IMR-90 (cell line): Measurements from ENCODE around the gene PMM2. TPM values are rescaled to one million over a fixed set of nuclear protein-coding genes. Genes with fewer than 3 reads are reported as not detected.

Experiments
- ATAC-seq: fragments of 200-7000 bp; cut with Tn5 transposase; 2 replicates; pipeline ENCODE4 v1.9.1; 2020; ENCODE audit warnings: low read depth, mild to moderate bottlenecking, moderate library complexity
- BruUV-seq: library from RNA; stranded (reverse); fragments of 400-500 nt; replicated peaks from 2 replicates; lab custom pipeline; 2021; lab: Mats Ljungman, UMichigan
- CTCF ChIA-PET: fragments of 300-600 bp; formaldehyde crosslinking; extraction: SDS; loops from one replicate; lab custom pipeline; 2021; ENCODE audit warnings: antibody characterized with exemption; lab: Yijun Ruan, JAX
- POLR2A ChIA-PET: fragments of 300-600 bp; sonication (Branson Sonifier 250); formaldehyde crosslinking; loops from one replicate; lab custom pipeline; 2022; ENCODE audit warnings: antibody characterized with exemption; ENCODE audit not compliant: unreplicated experiment; lab: Charles Lee
- DNase-seq: peaks from one replicate; pipeline ENCODE4 v3.0.0; 2013
- H2AFZ ChIP-seq: replicated peaks from 2 replicates; pipeline ENCODE3; 2013; ENCODE audit warnings: low read length, mild to moderate bottlenecking; ENCODE audit not compliant: poor library complexity
- H2AK5ac ChIP-seq: 2 replicates; pipeline ENCODE4 v1.6.1; 2013; ENCODE audit warnings: low read depth, low read length, inconsistent platforms
- H2AK9ac ChIP-seq: replicated peaks from 2 replicates; pipeline ENCODE3; 2013; ENCODE audit warnings: mild to moderate bottlenecking, low read depth, low read length, moderate library complexity; ENCODE audit not compliant: poor library complexity
- H2BK120ac ChIP-seq: 2 replicates; pipeline ENCODE4 v1.6.1; 2013; ENCODE audit warnings: low read depth, low read length, inconsistent platforms
- H2BK15ac ChIP-seq: 3 replicates; pipeline ENCODE4 v1.6.1; 2013; ENCODE audit warnings: low read depth, low read length, inconsistent platforms
- H2BK20ac ChIP-seq: 2 replicates; pipeline ENCODE4 v1.6.1; 2013; ENCODE audit warnings: low read depth, mild to moderate bottlenecking, inconsistent platforms, low read length, moderate library complexity
- H2BK5ac ChIP-seq: 2 replicates; pipeline ENCODE4 v1.6.1; 2013; ENCODE audit warnings: mild to moderate bottlenecking, low read depth, low read length, inconsistent platforms; ENCODE audit not compliant: poor library complexity, severe bottlenecking
- H3K14ac ChIP-seq: replicated peaks from 2 replicates; pipeline ENCODE4 v1.6.1; 2013; ENCODE audit warnings: low read depth, low read length, inconsistent platforms
- H3K18ac ChIP-seq: 2 replicates; pipeline ENCODE4 v1.6.1; 2013; ENCODE audit warnings: low read depth, low read length, control low read depth
- H3K23ac ChIP-seq: 2 replicates; pipeline ENCODE4 v1.6.1; 2013; ENCODE audit warnings: low read depth, low read length, inconsistent platforms
- H3K27ac ChIP-seq: 2 replicates; pipeline ENCODE4 v1.5.1; 2013; ENCODE audit warnings: mild to moderate bottlenecking, control low read depth, low read length; ENCODE audit not compliant: insufficient read depth
- H3K27me3 ChIP-seq: 2 replicates; pipeline ENCODE4 v1.6.1; 2013; ENCODE audit warnings: low read length; ENCODE audit not compliant: control insufficient read depth, insufficient read depth
- H3K36me3 ChIP-seq: 2 replicates; pipeline ENCODE4 v1.6.1; 2013; ENCODE audit warnings: low read length, mixed read lengths; ENCODE audit not compliant: control insufficient read depth, insufficient read depth
- H3K4ac ChIP-seq: 2 replicates; pipeline ENCODE4 v1.6.1; 2013; ENCODE audit warnings: low read depth, low read length, inconsistent platforms
- H3K4me1 ChIP-seq: 2 replicates; pipeline ENCODE4 v1.6.1; 2013; ENCODE audit warnings: low read length, mixed read lengths; ENCODE audit not compliant: control insufficient read depth, insufficient read depth
- H3K4me2 ChIP-seq: 2 replicates; pipeline ENCODE4 v1.6.1; 2013; ENCODE audit warnings: low read depth, mild to moderate bottlenecking, control low read depth, low read length, moderate library complexity
- H3K4me3 ChIP-seq: 2 replicates; pipeline ENCODE4 v1.5.1; 2013; ENCODE audit warnings: low read depth, mild to moderate bottlenecking, control low read depth, low read length, moderate library complexity; ENCODE audit not compliant: insufficient read depth
- H3K56ac ChIP-seq: 2 replicates; pipeline ENCODE4 v1.6.1; 2013; ENCODE audit warnings: low read length, inconsistent platforms; ENCODE audit not compliant: insufficient read depth; ENCODE audit errors: extremely low read depth
- H3K79me1 ChIP-seq, 2 experiments: 2 replicates each; pipeline ENCODE4 v1.6.1; 2013; ENCODE audit warnings: low read length in 2 of 2, inconsistent platforms in 1 of 2, low read depth in 1 of 2
- H3K9ac ChIP-seq: 2 replicates; pipeline ENCODE4 v1.6.1; 2013; ENCODE audit warnings: low read depth, low read length, control low read depth
- H3K9me1 ChIP-seq: 2 replicates; pipeline ENCODE4 v1.6.1; 2013; ENCODE audit warnings: low read length, inconsistent platforms; ENCODE audit not compliant: insufficient read depth
- H3K9me3 ChIP-seq: 2 replicates; pipeline ENCODE4 v1.6.1; 2013; ENCODE audit warnings: low read length; ENCODE audit not compliant: control insufficient read depth, insufficient read depth
- H4K20me1 ChIP-seq: 2 replicates; pipeline ENCODE4 v1.6.1; 2013; ENCODE audit warnings: low read length, inconsistent platforms; ENCODE audit not compliant: insufficient read depth
- H4K5ac ChIP-seq: 2 replicates; pipeline ENCODE4 v1.6.1; 2013; ENCODE audit warnings: mild to moderate bottlenecking, low read depth, low read length, control low read depth
- H4K8ac ChIP-seq, 2 experiments: 2 replicates each; pipeline ENCODE4 v1.6.1; 2013; ENCODE audit warnings: low read depth in 2 of 2, low read length in 2 of 2, control low read depth in 1 of 2, inconsistent platforms in 1 of 2
- H4K91ac ChIP-seq: 2 replicates; pipeline ENCODE4 v1.6.1; 2013; ENCODE audit warnings: low read depth, low read length, inconsistent platforms; ENCODE audit not compliant: insufficient read depth
- BHLHE40 ChIP-seq: fragments of 150-350 bp; IDR thresholded peaks from 2 replicates; pipeline ENCODE4 v1.6.1; 2016; ENCODE audit warnings: mild to moderate bottlenecking, low read depth, low read length
- CEBPB ChIP-seq: IDR thresholded peaks from 2 replicates; pipeline ENCODE4 v1.6.1; 2012; ENCODE audit warnings: low read depth, low read length, improper control_type of control experiment
- CHD1 ChIP-seq: IDR thresholded peaks from 2 replicates; pipeline ENCODE4 v1.6.1; 2012; ENCODE audit warnings: low read depth, low read length, improper control_type of control experiment
- ELK1 ChIP-seq: fragments of 150-350 bp; IDR thresholded peaks from 2 replicates; pipeline ENCODE4 v1.6.1; 2016; ENCODE audit warnings: low read depth, mild to moderate bottlenecking, low read length, moderate library complexity, borderline replicate concordance
- MAZ ChIP-seq: IDR thresholded peaks from 2 replicates; pipeline ENCODE4 v1.6.1; 2012; ENCODE audit warnings: low read depth, mild to moderate bottlenecking, low read length, improper control_type of control experiment, moderate library complexity, borderline replicate concordance
- MXI1 ChIP-seq: IDR thresholded peaks from 2 replicates; pipeline ENCODE4 v1.6.1; 2012; ENCODE audit warnings: low read depth, mild to moderate bottlenecking, low read length, moderate library complexity, borderline replicate concordance
- NFE2L2 ChIP-seq: fragments of 150-350 bp; IDR thresholded peaks from 2 replicates; pipeline ENCODE4 v1.6.1; 2016; ENCODE audit warnings: low read depth, mild to moderate bottlenecking, low read length
- RFX5 ChIP-seq: IDR thresholded peaks from 2 replicates; pipeline ENCODE4 v1.8.0; 2012; ENCODE audit warnings: low read depth, mild to moderate bottlenecking, low read length, moderate library complexity
- SMC3 ChIP-seq: fragments of 150-350 bp; IDR thresholded peaks from 2 replicates; pipeline ENCODE4 v1.6.1; 2016; ENCODE audit warnings: low read depth, mild to moderate bottlenecking, antibody characterized with exemption, low read length, moderate library complexity
- USF2 ChIP-seq: fragments of 150-350 bp; IDR thresholded peaks from 2 replicates; pipeline ENCODE4 v1.6.1; 2017; ENCODE audit warnings: mild to moderate bottlenecking, antibody characterized with exemption, low read length, low read depth
- WGBS, 2 experiments: methylation state at CpG; one replicate each; pipeline versions ENCODE4 v1.1.5 to v1.1.7; 2013; ENCODE audit warnings: missing lambda C conversion rate in 2 of 2; ENCODE audit not compliant: insufficient read length in 1 of 2; ENCODE audit errors: extremely low coverage in 2 of 2; 5-methylcytosine and 5-hydroxymethylcytosine counted together
- dilution Hi-C: fragments of 300-500 bp; cut with HindIII; formaldehyde crosslinking; loops from one replicate; pipeline ENCODE4 v1.14.3; 2018; ENCODE audit warnings: low sequenced_read_pairs; ENCODE audit not compliant: unreplicated experiment
- in situ Hi-C: fragments of 300-500 bp; cut with MboI; formaldehyde crosslinking; loops from 3 replicates; pipeline ENCODE4 v1.14.3; 2019; ENCODE audit warnings: low sequenced_read_pairs, inconsistent platforms, mixed read lengths
- intact Hi-C: fragments of 100-400 bp; cut with micrococcal nuclease; formaldehyde crosslinking; loops from 2 replicates; pipeline ENCODE4 v1.10.0; 2022
- polyA plus RNA-seq, 3 experiments: library from polyadenylated mRNA; depleted of rRNA; stranded (reverse); fragments of >200 nt; gene quantifications; 2 replicates each; pipeline ENCODE4 v1.2.3, GENCODE V29; 2012; ENCODE audit warnings: low replicate concordance in 1 of 3
- total RNA-seq: library from RNA; depleted of rRNA; stranded (reverse); fragments of >200 nt; gene quantifications from 2 replicates; pipeline ENCODE4 v1.2.3, GENCODE V29; 2012

PMM2 gene
- total and polyA plus RNA-seq, 2 of the 4 experiments (the other 2 are of a cell fraction) = 25.8 to 38.9 TPM

GRCh38 chr16:8889893-8890548 lies 92.4 kb downstream of the PMM2 start:
- intact Hi-C loops = loop anchor here (5.0 to 10.0 kb wide), 2 partner anchors 55 to 117 kb away; no protein-coding TSS in a partner anchor
- H3K27ac ChIP-seq = no peak overlapping the region
- no peak overlapping the region for H3K56ac ChIP-seq
- no peak overlapping the region for H4K91ac ChIP-seq
- H3K14ac ChIP-seq = no peak overlapping the region
- no peak overlapping the region for H3K4me3 ChIP-seq
- H2BK20ac ChIP-seq = no peak overlapping the region
- H2AK5ac ChIP-seq = no peak overlapping the region
- ATAC-seq (no peak), DNase-seq (no peak)
- H2BK5ac ChIP-seq = no peak overlapping the region
- H2AK9ac ChIP-seq = no peak overlapping the region
- peaks cover 32% of the 10 kb centered on the region for H4K20me1 ChIP-seq
- BruUV-seq = no TSS peak
- H2BK120ac ChIP-seq = no peak overlapping the region
- H4K5ac ChIP-seq = no peak overlapping the region
- no peak overlapping the region for H3K18ac ChIP-seq
- H3K4me1 ChIP-seq = peaks cover 20% of the 10 kb centered on the region
- POLR2A ChIA-PET = no interaction called here
- no peak overlapping the region for H2BK15ac ChIP-seq
- peak overlapping the region; percentile 44 for H2AFZ ChIP-seq
- CTCF ChIA-PET = no interaction called here
- peaks cover 21 to 68% of the 10 kb centered on the region in 2 experiments; a peak in 3 of 4 replicates for H3K79me1 ChIP-seq
- TF ChIP-seq ELK1 = no peak
- TF ChIP-seq BHLHE40 = no peak
- no peak for TF ChIP-seq NFE2L2
- TF ChIP-seq SMC3 = no peak
- TF ChIP-seq MAZ = no peak
- TF ChIP-seq CEBPB = no peak
- TF ChIP-seq MXI1 = no peak
- no peak for TF ChIP-seq USF2
- no peak for TF ChIP-seq CHD1
- no peak for TF ChIP-seq RFX5
- dilution Hi-C loops = no loop called here
- H3K9me1 ChIP-seq = peaks cover 30% of the 10 kb centered on the region
- no peak overlapping the region for H3K23ac ChIP-seq
- H3K9ac ChIP-seq = no peak overlapping the region
- in situ Hi-C loops = no loop called here
- no peaks in the 10 kb centered on the region for H3K9me3 ChIP-seq
- H3K36me3 ChIP-seq = peaks cover 43% of the 10 kb centered on the region
- no peak overlapping the region for H3K4me2 ChIP-seq
- no peak overlapping the region for H4K8ac ChIP-seq
- no peaks in the 10 kb centered on the region for H3K27me3 ChIP-seq
- WGBS, 2 experiments = no CpG with 5 or more reads among the region's 14 CpGs
- H3K4ac ChIP-seq = no peak overlapping the region
